HG02588 (cell line): ENCODE results near the gene HS3ST3B1.

ENCODE experiments used
- ATAC-seq: cut with Tn5 transposase; IDR thresholded peaks from one replicate; pipeline ENCODE4 v1.9.1; 2021; ENCODE audit warnings: mild to moderate bottlenecking, moderate library complexity; ENCODE audit not compliant: unreplicated experiment

Gene HS3ST3B1

DNA sequence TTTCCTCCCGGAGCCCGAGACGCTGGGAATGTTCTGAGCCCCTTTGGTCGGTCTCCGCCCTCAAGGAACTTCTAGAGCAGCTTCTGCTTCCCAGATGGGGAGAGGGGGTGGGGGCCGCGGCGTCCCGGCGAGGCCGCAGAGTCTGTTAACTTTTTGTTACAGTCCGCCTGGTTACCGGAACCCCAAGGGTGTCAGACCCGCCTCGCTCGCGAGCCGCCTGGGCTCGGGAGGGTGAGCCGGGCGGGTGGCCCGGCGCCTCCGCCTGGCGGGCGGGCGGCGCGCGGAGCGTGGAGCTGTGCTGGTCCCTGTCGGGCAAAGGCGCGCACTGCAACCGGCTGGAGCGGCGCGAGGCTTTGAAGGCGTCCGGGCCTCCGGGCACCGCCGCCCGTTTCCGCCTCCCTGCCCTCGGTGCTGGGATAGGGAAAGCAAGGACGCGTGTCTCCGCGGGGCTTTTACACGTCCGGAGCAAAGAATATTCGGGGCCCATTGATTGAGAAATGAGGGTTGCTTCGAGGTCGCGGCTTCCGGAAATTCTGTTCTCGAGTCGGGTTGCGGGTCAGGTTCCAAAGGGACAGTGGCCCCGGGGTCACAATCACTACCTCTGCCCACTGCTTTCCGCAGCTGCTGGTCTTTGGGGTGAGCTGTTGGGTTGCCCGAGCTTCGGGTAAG lies 1.7 kb downstream of the HS3ST3B1 start:
- peak; percentile 57 for ATAC-seq

DNA sequence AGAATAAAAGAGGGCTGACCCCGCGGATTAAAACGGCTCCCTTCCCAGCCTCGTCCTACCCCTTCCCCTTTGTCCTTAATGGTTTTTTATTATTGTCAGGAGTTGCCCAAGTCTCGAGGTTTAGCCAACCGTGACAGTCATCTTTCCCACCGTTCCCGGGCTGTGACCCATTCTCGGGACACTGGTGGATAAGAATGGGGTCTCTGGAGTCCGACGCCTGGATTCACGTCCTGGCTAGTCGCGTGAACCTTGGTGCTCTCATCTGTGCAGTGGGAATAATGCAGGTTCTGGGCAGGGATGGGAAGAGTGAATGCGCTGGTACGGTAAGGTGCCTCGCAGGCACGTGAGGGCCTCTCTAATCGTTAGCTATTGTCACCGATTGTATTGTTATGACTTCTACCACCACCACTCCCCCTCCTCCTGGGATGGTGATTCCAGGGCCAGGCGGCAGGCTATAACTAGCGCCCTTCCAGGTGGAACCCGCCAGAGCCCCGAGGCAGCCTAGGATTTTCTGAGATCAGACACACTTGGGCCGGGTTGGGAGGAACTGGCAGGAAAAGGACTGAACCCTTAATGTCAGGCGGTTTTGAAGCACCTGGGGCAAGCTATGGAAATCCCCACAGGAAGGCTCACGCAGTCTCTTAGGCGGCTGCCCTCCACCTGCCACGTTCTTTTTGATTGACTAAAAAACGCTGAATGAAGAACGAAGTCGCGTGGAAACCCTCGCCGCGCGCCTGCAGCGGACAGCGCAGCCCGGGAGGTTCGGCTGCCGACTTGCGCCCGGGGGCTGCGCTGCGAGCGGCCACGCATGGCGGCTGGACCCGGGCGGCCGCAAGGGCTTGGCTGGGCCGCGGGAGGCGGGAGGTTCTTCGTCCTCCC lies 2.7 kb downstream of the HS3ST3B1 start:
- no peak for ATAC-seq

DNA sequence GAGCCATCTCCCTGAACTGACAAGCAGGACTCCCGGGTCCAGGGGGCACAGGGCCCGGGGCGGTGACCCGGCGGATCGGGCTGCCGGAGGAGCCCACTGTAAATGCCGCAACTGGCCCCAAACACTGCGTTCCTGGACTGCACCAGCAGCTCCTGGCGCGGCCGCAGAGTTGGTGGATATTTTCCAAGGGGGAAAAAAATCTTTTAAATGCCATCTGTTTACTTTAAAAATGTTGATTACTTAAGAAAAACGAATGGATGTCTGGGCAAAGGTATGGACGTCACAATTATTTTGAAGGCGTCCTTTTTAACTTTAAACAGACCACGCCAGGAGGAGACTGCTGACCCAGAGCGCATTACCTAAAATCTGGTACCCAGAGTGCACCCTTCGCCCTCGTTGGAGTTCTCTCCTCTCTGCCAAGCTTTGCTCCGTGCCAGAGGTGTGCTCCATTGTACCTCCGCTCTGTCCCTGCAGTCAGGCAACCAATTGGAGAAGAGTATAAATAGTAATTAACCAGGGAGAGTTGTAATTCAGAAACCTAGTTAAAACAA lies 3.4 kb downstream of the HS3ST3B1 start:
- no peak for ATAC-seq

DNA sequence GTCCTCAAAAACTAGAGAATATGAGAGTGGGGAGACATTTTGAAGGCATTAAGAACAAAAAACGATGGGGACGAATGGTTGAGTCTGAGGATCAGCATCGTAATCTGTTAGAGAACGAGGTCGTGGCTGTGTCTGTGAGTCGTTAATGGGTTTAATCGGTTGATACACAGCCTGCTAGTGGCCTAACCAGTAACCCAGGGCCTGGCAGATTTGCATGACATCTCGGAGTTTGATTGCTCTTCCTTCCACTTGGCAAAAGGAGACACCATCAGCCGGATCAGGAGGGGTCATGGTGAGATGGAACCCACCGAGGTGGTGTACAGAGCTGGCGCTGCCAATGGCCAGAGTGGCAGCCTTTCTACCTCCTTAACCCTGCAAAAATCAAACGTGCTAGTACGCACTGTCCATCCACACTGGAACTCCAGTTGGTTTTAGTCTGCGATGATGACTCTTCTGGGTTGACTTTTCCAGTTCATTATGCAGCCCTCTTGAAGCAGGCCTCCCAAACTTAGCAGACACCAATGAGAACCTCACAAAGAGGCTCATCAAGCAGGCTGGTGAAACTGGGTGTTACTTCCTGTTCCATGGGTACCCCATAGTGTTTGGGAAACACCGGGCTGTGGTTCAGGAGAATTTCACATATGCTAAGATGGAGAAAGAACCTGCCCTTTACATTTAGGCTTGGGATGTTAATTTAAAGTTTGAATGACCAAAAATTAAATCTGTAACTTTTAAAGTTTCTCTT lies 4.1 kb downstream of the HS3ST3B1 start:
- ATAC-seq, result no peak

DNA sequence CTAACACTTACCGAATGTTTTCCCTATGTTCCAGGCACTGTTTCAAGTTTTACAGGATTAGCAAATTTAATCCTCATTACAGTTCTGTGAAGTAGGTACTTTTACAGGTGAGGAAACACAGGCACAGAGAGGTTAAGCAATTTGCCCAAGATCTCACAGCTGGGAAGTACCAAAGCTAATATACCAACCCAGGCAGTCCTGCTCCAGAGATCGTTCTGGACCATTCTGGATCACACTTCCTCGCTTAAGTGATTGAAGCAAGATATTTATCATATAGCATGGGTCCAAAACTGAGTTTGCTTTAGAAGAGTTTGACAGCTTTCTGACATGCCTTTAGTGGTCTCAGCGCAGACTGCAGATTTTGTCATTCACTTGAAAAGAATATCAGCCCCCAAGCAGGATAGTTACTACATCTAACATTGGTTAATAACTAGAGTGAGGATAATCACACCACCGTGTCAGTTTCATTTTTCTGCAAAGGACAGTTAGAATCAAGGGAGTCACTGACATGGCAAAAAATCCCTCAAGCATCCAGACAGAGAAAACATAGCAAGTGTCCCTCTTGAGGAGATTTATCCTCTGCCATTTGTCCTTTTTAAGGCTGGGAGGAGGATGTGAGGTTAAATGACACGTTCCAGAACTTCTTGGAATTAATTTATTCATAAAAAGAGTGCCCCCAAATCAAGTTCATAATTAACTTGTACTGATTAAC lies 5.1 kb downstream of the HS3ST3B1 start:
- no peak for ATAC-seq

DNA sequence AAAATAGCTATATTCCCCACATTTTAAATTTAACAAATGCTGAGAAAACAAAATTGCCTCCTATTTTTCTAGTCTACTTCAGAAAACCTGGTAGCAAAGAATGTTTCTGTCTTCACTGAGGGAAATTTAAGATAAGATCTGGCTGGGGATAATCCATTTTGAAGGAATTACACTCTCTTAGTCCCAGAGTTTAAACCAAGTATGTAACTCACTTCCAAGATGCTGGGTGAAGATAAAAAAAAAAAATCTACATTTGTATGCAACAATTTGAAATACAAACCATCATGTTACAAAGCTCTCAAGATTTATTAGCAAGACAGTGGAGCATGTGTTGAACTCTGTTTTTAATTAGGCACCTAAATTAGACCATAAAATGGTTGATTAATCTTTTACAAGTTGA lies 5.7 kb downstream of the HS3ST3B1 start:
- no peak for ATAC-seq

DNA sequence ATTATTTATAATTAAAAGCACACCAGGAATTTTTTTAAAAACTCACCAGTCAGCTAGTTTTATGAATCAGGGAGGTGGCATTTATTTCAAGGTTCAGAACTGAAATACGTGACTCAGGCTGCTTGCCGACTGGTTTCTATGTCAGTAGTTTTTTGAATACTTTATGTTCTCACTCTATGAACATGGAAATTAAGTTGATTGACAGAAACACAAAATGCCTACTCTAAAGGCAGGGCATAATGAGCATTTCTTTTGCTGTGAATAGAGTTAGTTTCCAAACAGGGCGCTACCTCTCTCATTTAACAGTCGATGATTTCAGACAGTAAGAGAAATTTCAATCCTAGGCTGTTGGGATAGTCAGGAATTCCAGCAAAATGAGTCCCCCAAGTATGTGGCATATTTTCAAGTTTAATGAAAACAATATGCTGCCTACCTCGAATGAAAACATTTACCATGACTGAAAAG lies 6.7 kb downstream of the HS3ST3B1 start:
- ATAC-seq, result no peak

DNA sequence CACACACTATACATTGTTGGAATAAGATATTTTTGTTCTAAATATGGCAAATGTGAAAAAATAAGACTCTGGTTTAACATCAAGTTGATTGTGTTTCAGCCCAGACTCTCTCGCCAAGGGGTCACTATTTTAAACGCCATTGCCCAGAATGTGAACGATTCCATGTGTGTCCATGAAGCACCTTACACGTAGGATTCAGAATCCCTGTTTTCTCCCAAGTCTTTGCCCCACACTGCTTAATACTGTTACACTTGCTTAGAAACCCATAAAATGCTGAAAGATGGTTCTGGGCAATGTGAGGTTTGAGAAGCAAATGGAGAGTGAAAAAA lies 7.7 kb downstream of the HS3ST3B1 start:
- ATAC-seq, result no peak

DNA sequence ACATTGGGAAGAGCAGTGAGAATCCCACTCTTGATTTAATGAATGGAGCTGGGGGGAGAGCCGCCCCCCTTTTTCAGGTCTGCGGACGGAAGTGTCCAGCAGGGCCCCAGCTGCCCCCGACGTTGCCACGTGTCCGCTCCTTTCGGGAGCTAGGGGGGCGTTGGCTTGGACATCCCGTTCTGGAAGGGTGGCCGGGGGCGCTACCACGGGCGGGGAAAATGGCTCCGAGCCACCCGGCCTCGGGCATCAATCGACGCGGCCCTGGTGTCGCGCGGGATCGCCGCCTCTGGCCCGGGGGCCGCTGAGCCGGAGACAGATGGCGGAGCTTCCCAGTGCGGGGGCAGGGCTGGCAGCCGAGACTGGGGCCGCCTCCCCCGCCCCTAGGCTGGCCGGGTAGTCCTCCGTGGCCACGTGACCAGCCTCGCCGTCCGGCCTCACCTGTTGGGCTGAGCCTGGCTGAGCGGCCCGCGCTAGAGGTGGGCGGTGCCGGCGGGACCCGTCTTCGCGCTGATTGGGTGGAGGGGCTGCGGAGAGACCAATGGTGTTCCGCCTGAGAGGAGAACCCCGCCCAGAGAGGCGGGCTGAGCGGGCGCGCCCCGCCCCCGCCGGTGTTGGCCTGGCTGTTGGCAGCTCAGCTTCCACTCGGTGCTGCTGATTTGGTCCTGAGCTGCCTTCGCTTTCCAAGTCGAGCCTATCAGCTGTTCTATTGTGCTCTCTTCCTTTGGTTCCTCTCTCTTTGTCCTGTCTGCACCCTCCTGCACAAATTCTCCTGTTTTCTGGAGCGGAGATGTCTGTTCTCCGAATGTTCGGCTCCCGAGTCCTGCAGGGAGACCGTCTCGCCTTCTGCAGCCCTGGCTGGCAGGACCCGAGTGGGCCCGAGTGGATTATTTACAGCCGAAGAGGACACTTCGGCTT lies 8.3 kb downstream of the HS3ST3B1 start:
- peak; percentile 89 for ATAC-seq

DNA sequence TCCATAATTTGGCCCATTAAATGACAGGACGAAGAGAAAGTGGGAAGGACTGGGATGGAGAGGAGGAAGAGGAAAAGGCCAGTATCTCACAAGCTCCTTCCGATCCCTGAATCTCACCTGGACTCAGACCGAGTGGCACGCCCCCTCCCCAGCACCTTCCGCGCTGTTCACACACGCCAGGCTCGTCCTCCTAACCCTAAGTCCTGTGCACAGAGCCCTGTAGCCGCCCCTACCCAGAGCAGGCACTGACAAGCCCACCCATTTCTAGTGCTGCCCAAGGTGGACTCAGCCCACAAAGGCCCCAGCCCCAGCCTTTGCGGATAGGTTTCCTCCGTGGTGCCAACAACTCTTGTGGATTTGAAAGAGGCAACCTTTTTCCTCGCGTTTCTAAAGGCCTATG lies 9.2 kb downstream of the HS3ST3B1 start:
- no peak for ATAC-seq

DNA sequence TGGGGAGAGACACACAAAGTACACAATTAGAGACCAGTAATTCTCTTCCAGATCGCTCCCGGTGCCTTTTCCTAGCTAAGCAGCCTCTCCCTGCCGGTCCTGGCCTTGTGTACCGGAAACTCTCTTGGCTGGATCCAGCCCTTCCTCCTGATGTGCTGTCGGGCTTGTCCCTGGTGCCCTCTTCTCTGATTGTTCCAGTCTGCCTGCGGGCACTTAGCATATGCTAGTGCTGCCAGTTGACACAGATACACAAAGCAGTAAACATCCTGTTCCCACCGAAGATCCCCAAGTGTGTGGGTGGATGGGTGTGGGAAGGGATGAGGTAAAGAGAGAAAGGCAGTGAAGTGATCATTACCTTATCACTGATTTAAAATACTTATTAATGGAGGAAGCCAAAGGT lies 9.7 kb downstream of the HS3ST3B1 start:
- no peak for ATAC-seq

DNA sequence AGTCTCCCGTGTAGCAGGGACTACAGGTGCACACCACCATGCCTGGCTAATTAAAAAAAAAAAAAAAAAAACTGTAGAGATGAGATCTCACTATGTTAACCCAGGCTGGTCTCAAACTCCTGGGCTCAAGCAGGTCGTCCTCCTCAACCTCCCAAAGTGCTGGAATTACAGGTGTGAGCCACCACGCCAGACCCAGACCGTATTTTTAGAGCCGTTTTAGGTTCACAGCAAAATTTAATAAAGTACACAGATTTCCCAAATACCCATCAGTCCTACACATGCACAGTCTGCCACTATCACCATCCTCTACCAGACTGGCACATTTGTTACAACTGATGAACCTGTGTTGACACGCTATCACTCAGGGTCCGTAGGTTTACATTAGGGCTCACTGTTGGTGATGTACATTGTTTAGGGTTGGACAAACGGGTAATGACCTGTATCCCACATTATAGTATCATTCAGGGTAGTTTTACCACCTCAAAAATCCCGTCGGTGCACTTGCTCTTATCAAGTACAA lies 10.4 kb downstream of the HS3ST3B1 start:
- ATAC-seq, result no peak

DNA sequence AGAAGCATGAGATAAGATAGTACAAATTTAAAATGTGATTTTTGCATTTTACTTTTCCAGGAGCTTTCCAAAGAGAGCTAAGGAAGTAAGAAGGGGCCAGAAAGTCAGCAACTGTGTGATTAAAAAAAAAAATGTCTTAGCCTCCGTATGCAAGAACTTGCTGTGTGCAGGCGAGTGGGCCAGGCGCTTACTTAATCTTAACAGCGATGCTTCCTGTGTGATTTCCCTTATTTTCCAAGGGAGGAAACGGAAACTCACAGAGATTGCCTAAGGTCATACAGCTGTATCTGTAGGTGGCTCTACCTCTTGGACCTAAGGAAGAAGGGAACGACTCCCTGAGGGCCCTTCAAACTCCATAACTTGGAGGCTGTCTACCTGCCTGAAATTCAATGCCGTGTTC lies 11.1 kb downstream of the HS3ST3B1 start:
- no peak for ATAC-seq

DNA sequence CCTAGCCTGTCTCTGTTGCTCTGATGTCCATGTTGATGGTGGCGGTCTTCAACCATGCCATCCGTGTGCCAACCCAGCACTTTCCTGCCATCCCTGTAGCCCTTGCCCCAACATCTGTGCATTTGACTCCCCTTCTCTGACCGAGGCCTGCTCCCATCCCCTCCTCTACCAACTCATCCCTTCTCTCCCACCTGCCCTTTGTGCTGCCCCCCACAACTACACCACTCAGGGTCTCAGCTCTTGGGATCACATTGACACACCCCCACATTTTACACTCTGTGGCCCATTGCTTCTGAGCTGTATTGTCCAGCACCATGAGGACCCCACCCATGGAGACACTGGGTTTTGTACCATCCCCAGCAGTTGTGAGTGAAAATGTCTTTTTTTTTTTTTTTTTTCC lies 11.6 kb downstream of the HS3ST3B1 start:
- no peak for ATAC-seq

DNA sequence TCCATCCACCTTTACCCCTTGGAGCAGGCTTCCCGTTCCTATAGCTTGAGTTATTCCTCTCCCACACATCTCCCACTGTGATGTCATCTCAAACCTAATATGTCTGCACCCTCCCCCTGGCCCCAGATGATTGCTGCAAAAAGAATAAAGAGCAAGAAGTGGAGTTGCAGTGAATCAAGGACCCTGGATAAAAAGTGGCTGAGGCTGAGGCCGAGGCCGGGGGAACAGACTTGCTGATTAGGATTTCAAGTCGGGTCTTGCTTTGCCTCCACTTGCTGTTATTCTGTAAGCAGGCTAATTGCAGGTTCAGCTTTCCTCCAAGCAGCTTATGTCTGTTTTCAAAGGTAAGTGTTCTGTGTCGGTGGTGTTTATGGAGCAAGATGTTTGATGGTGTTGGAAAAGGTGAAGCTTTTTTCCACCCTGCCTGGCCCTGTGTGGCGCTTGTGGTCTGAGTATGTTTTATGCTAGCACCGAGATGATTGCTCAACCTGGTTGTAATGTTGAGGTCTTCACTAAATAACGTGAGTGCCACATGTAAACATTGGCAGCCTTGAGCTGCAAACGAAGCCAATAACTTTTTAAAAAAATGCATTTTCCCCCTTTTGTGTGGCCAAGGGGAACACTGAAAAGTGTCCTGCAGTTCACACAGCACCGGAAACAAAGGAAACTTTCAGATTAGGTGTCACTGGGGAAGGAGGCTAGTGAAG lies 15.4 kb downstream of the HS3ST3B1 start:
- no peak for ATAC-seq

DNA sequence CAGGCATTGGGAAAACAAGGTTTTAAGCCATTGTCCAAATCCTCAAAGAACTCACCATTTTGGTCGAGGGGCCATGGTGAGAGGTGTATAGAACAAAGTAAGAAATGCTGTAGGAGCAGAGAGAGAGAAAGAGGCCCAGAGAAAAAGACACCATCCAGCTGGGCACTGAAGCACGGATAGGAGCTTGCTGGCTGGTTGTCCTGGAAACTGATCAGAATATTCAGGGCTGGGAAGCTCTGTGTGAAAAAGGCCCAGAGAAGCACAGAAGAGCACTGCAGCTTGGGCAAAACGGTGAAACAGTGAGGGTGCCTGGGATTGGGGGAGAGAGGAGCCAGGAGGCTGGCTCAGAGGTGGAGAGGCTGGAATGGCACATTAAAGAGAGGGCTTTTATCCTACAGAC lies 16.5 kb downstream of the HS3ST3B1 start:
- no peak for ATAC-seq

DNA sequence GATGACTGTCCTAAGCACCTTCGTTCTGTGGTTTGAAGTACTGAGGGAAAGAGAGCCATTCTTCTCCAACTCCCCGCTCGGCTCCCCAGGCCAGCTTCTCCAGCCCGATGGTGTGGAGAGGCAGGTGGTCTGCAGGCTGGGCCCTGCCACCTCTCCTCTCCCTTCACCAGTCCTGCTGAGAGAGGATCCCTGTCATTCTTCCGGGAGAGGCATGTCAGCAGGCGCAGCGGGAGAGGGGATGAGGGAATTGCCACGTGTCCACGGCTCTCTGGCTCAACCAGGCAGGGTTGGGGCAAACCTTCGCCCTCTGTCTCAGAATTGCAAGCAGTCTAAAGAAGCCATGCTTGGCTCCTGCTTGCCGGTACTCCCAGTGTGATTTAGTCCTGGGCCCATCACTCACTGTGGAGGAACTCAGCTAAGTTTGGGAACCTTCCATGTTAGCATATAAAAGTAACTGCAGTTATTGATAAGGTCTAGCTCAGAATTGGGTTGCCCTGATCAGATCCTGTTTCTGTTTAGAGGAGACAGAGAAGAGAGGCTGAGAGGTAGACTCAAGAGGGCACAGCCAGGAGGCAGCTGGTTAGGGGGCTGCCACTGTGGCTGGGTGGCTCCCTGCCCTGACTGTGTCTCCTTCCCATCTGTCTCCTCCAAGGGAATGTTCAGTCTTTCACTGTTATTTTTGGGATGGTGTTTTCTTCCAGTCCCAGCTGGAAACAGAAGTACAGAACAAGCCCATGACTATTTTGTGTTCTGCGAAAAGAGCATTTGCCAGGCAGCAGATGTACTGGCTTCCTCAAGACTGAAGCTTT lies 17.4 kb downstream of the HS3ST3B1 start:
- ATAC-seq, result no peak

DNA sequence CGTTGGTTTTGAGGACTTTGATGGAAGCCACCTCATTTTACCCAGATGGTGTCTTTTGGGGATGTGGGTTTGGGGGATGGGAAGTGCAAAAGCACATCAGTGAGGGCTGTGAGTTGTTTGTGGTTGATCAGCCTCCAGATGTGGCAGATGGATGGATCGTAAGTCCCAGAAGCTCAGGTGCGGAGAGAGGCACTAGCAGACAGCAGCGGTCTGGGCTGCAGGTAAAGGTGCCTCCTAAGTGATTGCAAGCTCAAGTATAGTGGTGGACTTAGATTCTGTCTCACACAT lies 18.0 kb downstream of the HS3ST3B1 start:
- ATAC-seq, result no peak
